Neural progenitor cell (in vitro differentiated cells): ENCODE measurements around the gene INTS1. TPM values are rescaled to one million over a fixed set of nuclear protein-coding genes. Genes with fewer than 3 reads are reported as not detected.

Experiments used
- DNase-seq: peaks from one replicate; pipeline ENCODE4 v3.0.0-alpha.2; 2016; ENCODE audit warnings: low spot score
- H2AFZ ChIP-seq: fragments of 200-600 bp; sonication (generic); replicated peaks from 2 replicates; pipeline ENCODE4 v1.6.1; 2016; ENCODE audit warnings: antibody characterized with exemption
- H3F3A ChIP-seq: fragments of 200-600 bp; sonication (generic); 2 replicates; pipeline ENCODE4 v1.6.1; 2016; ENCODE audit warnings: antibody characterized with exemption, low read depth
- H3K27ac ChIP-seq: fragments of 200-600 bp; sonication (generic); 2 replicates; pipeline ENCODE4 v1.5.1; 2016; ENCODE audit warnings: mild to moderate bottlenecking
- H3K27me3 ChIP-seq: fragments of 200-600 bp; sonication (generic); 2 replicates; pipeline ENCODE4 v1.6.1; 2016; ENCODE audit warnings: mild to moderate bottlenecking, moderate library complexity
- H3K36me3 ChIP-seq: fragments of 200-600 bp; sonication (generic); 2 replicates; pipeline ENCODE4 v1.5.1; 2016
- H3K4me1 ChIP-seq: fragments of 200-600 bp; sonication (generic); 2 replicates; pipeline ENCODE4 v1.6.1; 2016; ENCODE audit warnings: mixed run types
- H3K4me2 ChIP-seq: fragments of 200-600 bp; sonication (generic); 2 replicates; pipeline ENCODE4 v1.6.1; 2016
- H3K4me3 ChIP-seq: fragments of 200-600 bp; sonication (generic); 2 replicates; pipeline ENCODE4 v1.5.1; 2016
- H3K79me2 ChIP-seq: fragments of 200-600 bp; sonication (generic); 2 replicates; pipeline ENCODE4 v1.6.1; 2016; ENCODE audit warnings: low read depth
- H3K9ac ChIP-seq: fragments of 200-600 bp; sonication (generic); 2 replicates; pipeline ENCODE4 v1.6.1; 2016
- H3K9me3 ChIP-seq: fragments of 200-600 bp; sonication (generic); 2 replicates; pipeline ENCODE4 v1.5.1; 2016; ENCODE audit warnings: low read depth
- H4K20me1 ChIP-seq: fragments of 200-600 bp; sonication (generic); 2 replicates; pipeline ENCODE4 v1.6.1; 2016; ENCODE audit warnings: low read depth
- H3K27ac Mint-ChIP-seq: 3 replicates; pipeline ENCODE4 v1.8.0; 2021; ENCODE audit warnings: mixed read lengths
- H3K27me3 Mint-ChIP-seq: 2 replicates; pipeline ENCODE4 v1.8.0; 2022; ENCODE audit warnings: low read depth, mild to moderate bottlenecking, inconsistent platforms, moderate library complexity, mixed read lengths; ENCODE audit not compliant: insufficient read depth
- H3K36me3 Mint-ChIP-seq: 3 replicates; pipeline ENCODE4 v1.8.0; 2021; ENCODE audit warnings: mixed read lengths
- H3K4me1 Mint-ChIP-seq: 3 replicates; pipeline ENCODE4 v1.8.0; 2021; ENCODE audit warnings: mixed read lengths
- H3K4me3 Mint-ChIP-seq: 3 replicates; pipeline ENCODE4 v1.8.0; 2021; ENCODE audit warnings: mild to moderate bottlenecking, moderate library complexity, mixed read lengths
- H3K9me3 Mint-ChIP-seq: 3 replicates; pipeline ENCODE4 v1.8.0; 2020; ENCODE audit warnings: mixed read lengths
- EZH2 ChIP-seq: fragments of 200-600 bp; sonication (generic); IDR thresholded peaks from 2 replicates; pipeline ENCODE4 v1.6.1; 2017; ENCODE audit warnings: antibody characterized with exemption, mild to moderate bottlenecking, moderate library complexity
- EZH2phosphoT487 ChIP-seq: fragments of 200-600 bp; sonication (generic); IDR thresholded peaks from 2 replicates; pipeline ENCODE4 v1.6.1; 2017; ENCODE audit warnings: antibody characterized with exemption
- total RNA-seq: library from RNA; depleted of rRNA; stranded (reverse); fragments of >200 nt; gene quantifications from 2 replicates; pipeline ENCODE4 v1.2.3, GENCODE V29; 2015; ENCODE audit warnings: low replicate concordance
- TF ChIP-seq, protein P1 (sequence below): fragments of 200-600 bp; sonication (generic); IDR thresholded peaks from 2 replicates; pipeline ENCODE4 v1.5.1; 2017; ENCODE audit warnings: antibody characterized with exemption, mild to moderate bottlenecking

INTS1 gene
- total RNA-seq, 1 donor from 2014 or later, result 16.5 TPM

DNA sequence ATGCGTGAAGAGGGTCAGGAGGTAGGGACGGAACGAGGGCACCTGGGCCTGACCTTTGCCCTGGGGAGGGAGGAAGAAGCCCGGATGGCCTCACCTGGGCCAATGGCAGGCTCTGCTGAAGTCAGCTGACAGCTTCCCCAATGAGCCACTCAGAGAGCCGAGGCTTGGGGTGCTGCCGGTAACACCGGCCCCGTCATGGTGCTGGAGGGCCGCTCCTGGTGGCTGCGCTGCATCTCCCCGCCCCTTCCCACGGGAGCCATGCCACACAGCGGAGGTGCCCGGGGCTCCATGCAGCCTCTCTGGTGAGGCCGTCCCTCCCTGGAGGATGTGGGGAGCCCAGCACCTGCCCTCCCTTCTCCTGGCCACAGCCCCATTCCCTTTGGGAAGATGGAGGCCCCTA, 27.3 kb downstream of the INTS1 start:
- Histone ChIP-seq H4K20me1 (peaks cover 5% of the 10 kb centered on the region), H3K9ac (no peak overlapping the region), H3K9me3 (no peaks in the 10 kb centered on the region), H3K79me2 (no peaks in the 10 kb centered on the region), H2AFZ (no peak overlapping the region), H3K36me3 (no peaks in the 10 kb centered on the region), H3K4me2 (no peak overlapping the region), H3K4me1 (no peaks in the 10 kb centered on the region), H3K4me3 (no peak overlapping the region), H3F3A (no peaks in the 10 kb centered on the region), H3K27me3 (no peaks in the 10 kb centered on the region), H3K27ac (no peak overlapping the region)
- TF ChIP-seq EZH2phosphoT487, result no peak
- no peak for TF ChIP-seq EZH2
- TF ChIP-seq, protein P1, sequence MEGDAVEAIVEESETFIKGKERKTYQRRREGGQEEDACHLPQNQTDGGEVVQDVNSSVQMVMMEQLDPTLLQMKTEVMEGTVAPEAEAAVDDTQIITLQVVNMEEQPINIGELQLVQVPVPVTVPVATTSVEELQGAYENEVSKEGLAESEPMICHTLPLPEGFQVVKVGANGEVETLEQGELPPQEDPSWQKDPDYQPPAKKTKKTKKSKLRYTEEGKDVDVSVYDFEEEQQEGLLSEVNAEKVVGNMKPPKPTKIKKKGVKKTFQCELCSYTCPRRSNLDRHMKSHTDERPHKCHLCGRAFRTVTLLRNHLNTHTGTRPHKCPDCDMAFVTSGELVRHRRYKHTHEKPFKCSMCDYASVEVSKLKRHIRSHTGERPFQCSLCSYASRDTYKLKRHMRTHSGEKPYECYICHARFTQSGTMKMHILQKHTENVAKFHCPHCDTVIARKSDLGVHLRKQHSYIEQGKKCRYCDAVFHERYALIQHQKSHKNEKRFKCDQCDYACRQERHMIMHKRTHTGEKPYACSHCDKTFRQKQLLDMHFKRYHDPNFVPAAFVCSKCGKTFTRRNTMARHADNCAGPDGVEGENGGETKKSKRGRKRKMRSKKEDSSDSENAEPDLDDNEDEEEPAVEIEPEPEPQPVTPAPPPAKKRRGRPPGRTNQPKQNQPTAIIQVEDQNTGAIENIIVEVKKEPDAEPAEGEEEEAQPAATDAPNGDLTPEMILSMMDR, result no peak
- DNase-seq, result no peak
- Mint-ChIP-seq H3K36me3 (peaks cover 3% of the 10 kb centered on the region), H3K4me3 (no peak overlapping the region), H3K9me3 (no peaks in the 10 kb centered on the region), H3K4me1 (no peaks in the 10 kb centered on the region), H3K27me3 (peaks cover 4% of the 10 kb centered on the region), H3K27ac (no peak overlapping the region)

DNA sequence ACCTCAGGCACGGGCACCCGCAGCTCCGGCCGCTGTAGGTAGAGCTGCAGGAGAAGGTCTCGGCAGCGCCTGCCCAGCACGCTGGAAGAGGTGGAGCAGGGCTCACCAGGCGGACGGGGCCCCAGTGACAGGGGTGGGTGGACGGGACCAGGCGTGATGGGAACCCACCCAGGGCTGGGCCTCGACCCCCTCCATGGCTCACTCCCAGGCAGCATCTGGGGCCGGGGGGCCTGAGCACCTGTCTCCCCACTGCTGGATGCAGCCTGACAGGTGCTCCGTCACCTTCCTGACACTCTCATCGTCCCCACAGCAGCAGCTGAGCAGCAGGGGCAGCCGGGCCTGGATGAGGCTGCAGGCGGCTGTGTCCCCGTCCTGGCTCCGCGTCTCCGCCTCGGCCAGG, 28.2 kb downstream of the INTS1 start:
- no peak for TF ChIP-seq EZH2phosphoT487
- TF ChIP-seq, protein P1, result no peak
- TF ChIP-seq EZH2, result no peak
- Histone ChIP-seq H3K4me2 (no peak overlapping the region), H3K9me3 (no peaks in the 10 kb centered on the region), H3K9ac (no peak overlapping the region), H3K4me3 (no peak overlapping the region), H3K27ac (no peak overlapping the region), H3K27me3 (no peaks in the 10 kb centered on the region), H3K36me3 (no peaks in the 10 kb centered on the region), H3K4me1 (no peaks in the 10 kb centered on the region), H3K79me2 (no peaks in the 10 kb centered on the region), H3F3A (no peaks in the 10 kb centered on the region), H2AFZ (no peak overlapping the region), H4K20me1 (peaks cover 5% of the 10 kb centered on the region)
- DNase-seq, result no peak
- H3K27me3 Mint-ChIP-seq, result peaks cover 4% of the 10 kb centered on the region
- H3K4me1 Mint-ChIP-seq, result no peaks in the 10 kb centered on the region
- H3K36me3 Mint-ChIP-seq, result peaks cover 3% of the 10 kb centered on the region
- H3K9me3 Mint-ChIP-seq, result no peaks in the 10 kb centered on the region
- no peak overlapping the region for H3K4me3 Mint-ChIP-seq
- no peak overlapping the region for H3K27ac Mint-ChIP-seq

DNA sequence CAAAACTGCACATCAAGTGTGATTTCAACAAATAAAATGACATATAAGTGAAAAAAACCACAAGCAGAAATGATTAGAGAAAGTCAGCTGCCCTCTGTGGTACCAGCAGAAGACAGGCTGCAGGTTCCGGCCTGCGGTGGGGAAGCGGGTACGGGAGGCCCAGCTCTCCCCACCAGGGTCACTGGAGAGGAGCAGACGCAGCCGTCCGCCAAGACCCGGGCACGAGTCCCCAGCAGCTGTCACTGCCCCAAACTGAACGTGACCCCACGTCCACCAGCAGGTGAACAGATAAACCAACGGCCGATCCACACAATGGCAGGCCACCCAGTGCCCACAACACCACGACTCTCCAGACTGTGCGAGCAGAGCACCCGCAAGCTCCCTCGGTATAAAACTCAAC, 28.8 kb downstream of the INTS1 start:
- Histone ChIP-seq H3K27me3 (no peaks in the 10 kb centered on the region), H3K4me1 (no peaks in the 10 kb centered on the region), H3K4me3 (no peak overlapping the region), H4K20me1 (peaks cover 5% of the 10 kb centered on the region), H3K4me2 (no peak overlapping the region), H3K79me2 (no peaks in the 10 kb centered on the region), H3K9ac (no peak overlapping the region), H3K27ac (no peak overlapping the region), H2AFZ (no peak overlapping the region), H3F3A (no peaks in the 10 kb centered on the region), H3K36me3 (no peaks in the 10 kb centered on the region), H3K9me3 (no peaks in the 10 kb centered on the region)
- H3K27me3 Mint-ChIP-seq, result peaks cover 4% of the 10 kb centered on the region
- no peak overlapping the region for H3K27ac Mint-ChIP-seq
- DNase-seq, result no peak
- H3K36me3 Mint-ChIP-seq, result peaks cover 3% of the 10 kb centered on the region
- no peak overlapping the region for H3K4me3 Mint-ChIP-seq
- no peaks in the 10 kb centered on the region for H3K4me1 Mint-ChIP-seq
- H3K9me3 Mint-ChIP-seq, result no peaks in the 10 kb centered on the region
- TF ChIP-seq EZH2phosphoT487, result no peak
- TF ChIP-seq, protein P1, result no peak

DNA sequence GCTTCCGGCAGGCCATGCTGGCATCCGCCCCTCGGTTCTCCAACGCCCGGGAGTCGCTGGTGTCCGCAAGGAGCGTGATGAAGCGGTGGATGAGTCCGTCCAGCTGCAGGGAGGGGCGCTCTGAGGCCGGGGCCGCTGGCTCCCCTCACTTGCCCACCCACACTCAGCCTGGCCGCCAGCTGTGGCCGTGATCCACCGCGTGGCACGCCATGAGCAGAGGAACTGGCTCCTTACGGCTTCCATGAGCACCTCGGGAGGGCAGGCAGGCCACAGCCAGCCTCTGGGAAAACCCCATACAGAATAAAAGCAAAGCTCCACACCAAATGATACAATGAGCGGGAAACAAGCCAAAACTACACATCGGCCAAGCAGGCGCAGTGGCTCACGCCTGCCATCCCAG, 29.5 kb downstream of the INTS1 start:
- no peak overlapping the region for H3K4me2 ChIP-seq
- H3K9me3 Mint-ChIP-seq, result no peaks in the 10 kb centered on the region
- H3K9ac ChIP-seq, result no peak overlapping the region
- TF ChIP-seq EZH2phosphoT487 (no peak), EZH2 (no peak)
- TF ChIP-seq, protein P1, result no peak
- H3K79me2 ChIP-seq, result no peaks in the 10 kb centered on the region
- peaks cover 5% of the 10 kb centered on the region for H4K20me1 ChIP-seq
- no peaks in the 10 kb centered on the region for H3K27me3 ChIP-seq
- no peaks in the 10 kb centered on the region for H3K36me3 ChIP-seq
- no peaks in the 10 kb centered on the region for H3K9me3 ChIP-seq
- H3F3A ChIP-seq, result no peaks in the 10 kb centered on the region
- no peak overlapping the region for H3K4me3 ChIP-seq
- H3K4me1 ChIP-seq, result no peaks in the 10 kb centered on the region
- H3K4me3 Mint-ChIP-seq, result no peak overlapping the region
- no peak overlapping the region for H3K27ac Mint-ChIP-seq
- DNase-seq, result no peak
- H3K27me3 Mint-ChIP-seq, result peaks cover 4% of the 10 kb centered on the region
- H3K27ac ChIP-seq, result no peak overlapping the region
- no peaks in the 10 kb centered on the region for H3K4me1 Mint-ChIP-seq
- H3K36me3 Mint-ChIP-seq, result peaks cover 3% of the 10 kb centered on the region
- no peak overlapping the region for H2AFZ ChIP-seq
